ENCODE measurements around the gene KCNA2. TPM values are rescaled to one million over a fixed set of nuclear protein-coding genes. Genes with fewer than 3 reads are reported as not detected.

KCNA2 gene
- total and polyA plus RNA-seq, 2 of the 4 experiments (the other 2 are of a cell fraction) = not detected

DNA sequence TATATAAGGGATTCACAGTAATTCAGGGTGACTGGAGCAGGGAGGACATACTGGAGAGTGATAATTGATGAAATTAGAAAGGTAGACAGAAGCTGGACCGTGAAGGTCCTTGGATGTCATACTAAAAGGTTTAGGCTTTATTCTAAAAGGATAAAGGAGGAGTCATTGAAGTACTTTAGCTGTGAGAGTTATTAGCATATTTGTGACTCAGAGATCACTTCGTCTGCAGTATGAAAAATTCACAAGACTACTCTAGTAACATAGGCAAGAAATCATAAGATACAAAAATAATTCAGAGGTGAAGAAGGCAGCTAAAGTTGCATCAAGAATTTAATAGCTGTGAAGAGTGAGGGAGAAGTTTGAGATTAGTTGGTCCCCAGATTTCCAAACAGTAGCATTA, 42.3 kb upstream of the KCNA2 start:
- Histone ChIP-seq H4K5ac (ENCODE audit: low read depth, low read length) (no peak overlapping the region), H3K4me3 (ENCODE audit: insufficient read depth, low read depth, low read length) (no peak overlapping the region), H3K23ac (ENCODE audit: low read depth, low read length) (no peak overlapping the region), H4K8ac (ENCODE audit: low read depth in 2 of 2, low read length in 2 of 2) (no peak overlapping the region), H3K9me1 (ENCODE audit: insufficient read depth, low read length) (no peaks in the 10 kb centered on the region), H3K14ac (replicated peaks; ENCODE audit: low read depth, low read length) (no peak overlapping the region), H2BK20ac (ENCODE audit: low read depth, low read length) (no peak overlapping the region), H2AK5ac (ENCODE audit: low read depth, low read length) (no peak overlapping the region), H3K4ac (ENCODE audit: low read depth, low read length) (no peak overlapping the region), H2AK9ac (replicated peaks; ENCODE audit: low read depth, low read length, poor library complexity) (no peak overlapping the region), H3K27ac (ENCODE audit: insufficient read depth, low read length) (no peak overlapping the region), H3K4me2 (ENCODE audit: low read depth, low read length) (no peak overlapping the region), H2BK15ac (ENCODE audit: low read depth, low read length) (no peak overlapping the region), H3K79me1 (ENCODE audit: low read depth in 1 of 2, low read length in 2 of 2) (no peaks in the 10 kb centered on the region), H3K18ac (ENCODE audit: low read depth, low read length) (no peak overlapping the region), H3K9me3 (ENCODE audit: control insufficient read depth, insufficient read depth, low read length) (no peaks in the 10 kb centered on the region), H3K4me1 (ENCODE audit: control insufficient read depth, insufficient read depth, low read length) (peaks cover 4% of the 10 kb centered on the region), H3K9ac (ENCODE audit: low read depth, low read length) (no peak overlapping the region), H4K91ac (ENCODE audit: insufficient read depth, low read depth, low read length) (no peak overlapping the region), H3K56ac (ENCODE audit: extremely low read depth, insufficient read depth, low read length) (no peak overlapping the region), H2AFZ (replicated peaks; ENCODE audit: low read length, poor library complexity) (no peak overlapping the region), H2BK5ac (ENCODE audit: low read depth, low read length, poor library complexity, severe bottlenecking) (no peak overlapping the region), H3K27me3 (ENCODE audit: control insufficient read depth, insufficient read depth, low read length) (no peaks in the 10 kb centered on the region), H3K36me3 (ENCODE audit: control insufficient read depth, insufficient read depth, low read length) (no peaks in the 10 kb centered on the region), H2BK120ac (ENCODE audit: low read depth, low read length) (no peak overlapping the region), H4K20me1 (ENCODE audit: insufficient read depth, low read length) (no peaks in the 10 kb centered on the region)
- TF ChIP-seq, protein P1, sequence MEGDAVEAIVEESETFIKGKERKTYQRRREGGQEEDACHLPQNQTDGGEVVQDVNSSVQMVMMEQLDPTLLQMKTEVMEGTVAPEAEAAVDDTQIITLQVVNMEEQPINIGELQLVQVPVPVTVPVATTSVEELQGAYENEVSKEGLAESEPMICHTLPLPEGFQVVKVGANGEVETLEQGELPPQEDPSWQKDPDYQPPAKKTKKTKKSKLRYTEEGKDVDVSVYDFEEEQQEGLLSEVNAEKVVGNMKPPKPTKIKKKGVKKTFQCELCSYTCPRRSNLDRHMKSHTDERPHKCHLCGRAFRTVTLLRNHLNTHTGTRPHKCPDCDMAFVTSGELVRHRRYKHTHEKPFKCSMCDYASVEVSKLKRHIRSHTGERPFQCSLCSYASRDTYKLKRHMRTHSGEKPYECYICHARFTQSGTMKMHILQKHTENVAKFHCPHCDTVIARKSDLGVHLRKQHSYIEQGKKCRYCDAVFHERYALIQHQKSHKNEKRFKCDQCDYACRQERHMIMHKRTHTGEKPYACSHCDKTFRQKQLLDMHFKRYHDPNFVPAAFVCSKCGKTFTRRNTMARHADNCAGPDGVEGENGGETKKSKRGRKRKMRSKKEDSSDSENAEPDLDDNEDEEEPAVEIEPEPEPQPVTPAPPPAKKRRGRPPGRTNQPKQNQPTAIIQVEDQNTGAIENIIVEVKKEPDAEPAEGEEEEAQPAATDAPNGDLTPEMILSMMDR (conservative IDR thresholded peaks at IDR 0.05; ENCODE audit: low read depth, low read length) = no peak
- no peak for TF ChIP-seq POLR2A (IDR thresholded peaks at IDR 0.05; ENCODE audit: low read depth, low read length)
- TF ChIP-seq CHD1 (IDR thresholded peaks at IDR 0.05; ENCODE audit: low read depth, low read length) = no peak
- TF ChIP-seq CEBPB (IDR thresholded peaks at IDR 0.05; ENCODE audit: low read depth, low read length) = no peak
- TF ChIP-seq MAZ (IDR thresholded peaks at IDR 0.05; ENCODE audit: borderline replicate concordance, low read depth, low read length) = no peak
- no peak for TF ChIP-seq MXI1 (IDR thresholded peaks at IDR 0.05; ENCODE audit: borderline replicate concordance, low read depth, low read length)
- no peak for TF ChIP-seq RFX5 (IDR thresholded peaks at IDR 0.05; ENCODE audit: low read depth, low read length)
- no peak for TF ChIP-seq MAFK (IDR thresholded peaks at IDR 0.05; ENCODE audit: low read depth, low read length)
- no peak for TF ChIP-seq BHLHE40 (IDR thresholded peaks at IDR 0.05; ENCODE audit: low read depth, low read length)
- TF ChIP-seq SMC3 (IDR thresholded peaks at IDR 0.05; ENCODE audit: low read depth, low read length) = no peak
- TF ChIP-seq, protein P2, sequence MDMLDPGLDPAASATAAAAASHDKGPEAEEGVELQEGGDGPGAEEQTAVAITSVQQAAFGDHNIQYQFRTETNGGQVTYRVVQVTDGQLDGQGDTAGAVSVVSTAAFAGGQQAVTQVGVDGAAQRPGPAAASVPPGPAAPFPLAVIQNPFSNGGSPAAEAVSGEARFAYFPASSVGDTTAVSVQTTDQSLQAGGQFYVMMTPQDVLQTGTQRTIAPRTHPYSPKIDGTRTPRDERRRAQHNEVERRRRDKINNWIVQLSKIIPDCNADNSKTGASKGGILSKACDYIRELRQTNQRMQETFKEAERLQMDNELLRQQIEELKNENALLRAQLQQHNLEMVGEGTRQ (IDR thresholded peaks at IDR 0.05; ENCODE audit: low read depth, low read length) = no peak
- TF ChIP-seq RAD21 (IDR thresholded peaks at IDR 0.05; ENCODE audit: low read length) = no peak
- no peak for TF ChIP-seq RCOR1 (IDR thresholded peaks at IDR 0.05; ENCODE audit: insufficient replicate concordance, low read length)
- no peak for TF ChIP-seq NFE2L2 (IDR thresholded peaks at IDR 0.05; ENCODE audit: low read depth, low read length)
- TF ChIP-seq, protein P3, sequence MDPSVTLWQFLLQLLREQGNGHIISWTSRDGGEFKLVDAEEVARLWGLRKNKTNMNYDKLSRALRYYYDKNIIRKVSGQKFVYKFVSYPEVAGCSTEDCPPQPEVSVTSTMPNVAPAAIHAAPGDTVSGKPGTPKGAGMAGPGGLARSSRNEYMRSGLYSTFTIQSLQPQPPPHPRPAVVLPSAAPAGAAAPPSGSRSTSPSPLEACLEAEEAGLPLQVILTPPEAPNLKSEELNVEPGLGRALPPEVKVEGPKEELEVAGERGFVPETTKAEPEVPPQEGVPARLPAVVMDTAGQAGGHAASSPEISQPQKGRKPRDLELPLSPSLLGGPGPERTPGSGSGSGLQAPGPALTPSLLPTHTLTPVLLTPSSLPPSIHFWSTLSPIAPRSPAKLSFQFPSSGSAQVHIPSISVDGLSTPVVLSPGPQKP (IDR thresholded peaks at IDR 0.05; ENCODE audit: borderline replicate concordance, low read depth, low read length) = no peak
- ChIA-PET POLR2A (ENCODE audit: unreplicated experiment) (no interaction called here), CTCF (no interaction called here)
- in situ Hi-C loops (cut with MboI; ENCODE audit: low sequenced_read_pairs) = no loop called here
- ATAC-seq (ENCODE audit: low read depth) (no peak), DNase-seq (no peak)
- intact Hi-C loops (cut with micrococcal nuclease) = no loop called here
- no CpG with 5 or more reads among the region's 2 CpGs for WGBS, 2 experiments (ENCODE audit: extremely low coverage in 2 of 2, insufficient read length in 1 of 2)
- dilution Hi-C loops (cut with HindIII; ENCODE audit: low sequenced_read_pairs, unreplicated experiment) = no loop called here
- no TSS peak for BruUV-seq (replicated peaks)

All from IMR-90 (cell line).